HG03025 (cell line): ENCODE measurements around the gene PARP3.

Source experiments
- ATAC-seq: cut with Tn5 transposase; IDR thresholded peaks from one replicate; pipeline ENCODE4 v1.9.1; 2021; ENCODE audit warnings: mild to moderate bottlenecking, moderate library complexity; ENCODE audit not compliant: unreplicated experiment, low FRiP score

PARP3 gene

DNA sequence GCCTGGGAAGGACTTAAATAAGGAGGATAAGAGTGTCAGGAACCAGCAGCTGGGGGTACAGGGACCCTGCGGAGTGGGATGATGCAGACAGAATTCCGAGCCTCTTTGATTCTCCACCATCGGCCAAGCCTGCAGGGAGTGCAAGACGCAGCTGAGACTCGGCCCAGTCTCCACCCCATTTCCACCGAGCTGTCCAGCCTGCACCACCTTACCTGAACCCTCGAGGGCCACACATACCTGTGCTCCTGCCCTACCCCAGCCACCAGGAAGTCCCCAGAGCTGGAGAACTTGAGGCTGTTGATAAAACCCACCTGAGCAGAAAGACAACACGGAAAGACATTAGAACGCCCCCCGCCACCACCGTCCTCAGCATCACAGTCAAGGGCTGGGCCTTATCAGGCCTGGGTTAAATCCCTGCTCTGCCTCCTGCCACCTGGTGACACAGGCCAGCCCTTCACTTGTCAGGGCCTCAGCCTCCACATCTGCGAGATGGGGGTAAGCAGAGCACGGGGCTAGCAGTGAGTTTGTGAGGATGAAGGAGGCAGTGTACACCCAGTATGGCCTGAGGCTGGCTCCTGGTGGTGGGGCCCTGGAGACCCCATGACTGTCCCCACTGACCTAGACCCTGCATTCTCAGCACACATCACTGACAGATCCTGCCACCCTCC is 8.6 kb upstream of the PARP3 start:
- ATAC-seq, result no peak

DNA sequence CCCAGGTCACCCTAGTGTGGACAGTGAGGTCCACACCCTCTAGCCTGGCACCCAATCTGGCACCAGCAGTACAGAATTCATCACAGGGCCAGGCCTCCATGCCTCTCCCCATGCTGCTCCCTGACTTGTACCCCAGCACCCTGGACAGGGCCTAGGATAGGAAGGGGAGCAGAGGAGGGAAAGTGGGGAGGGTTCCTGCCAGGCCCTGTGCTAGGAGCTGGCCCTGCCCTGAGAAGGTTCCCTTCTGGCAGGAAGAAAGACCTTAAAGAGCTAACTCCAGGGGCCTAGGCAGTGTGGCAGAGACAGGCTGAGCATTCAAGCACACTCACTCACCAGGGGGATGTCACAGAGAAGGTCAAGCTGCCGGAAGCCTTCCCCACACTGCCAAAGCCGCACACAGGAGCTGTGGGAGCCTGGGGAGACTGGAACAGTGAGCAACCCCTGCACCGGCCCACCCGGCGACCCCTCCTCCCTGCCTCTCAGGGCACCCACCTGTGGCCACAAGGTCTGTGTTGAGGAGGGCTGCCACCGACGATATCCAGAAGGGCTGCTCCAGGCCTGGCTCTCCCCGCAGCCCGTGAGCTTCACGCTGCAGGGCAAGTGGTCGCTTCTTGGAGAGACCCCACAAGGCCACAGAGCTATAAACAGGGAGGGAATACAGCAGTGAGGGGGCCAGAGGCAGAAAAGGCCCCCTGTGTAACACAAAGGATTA is 7.9 kb upstream of the PARP3 start:
- ATAC-seq, result no peak

DNA sequence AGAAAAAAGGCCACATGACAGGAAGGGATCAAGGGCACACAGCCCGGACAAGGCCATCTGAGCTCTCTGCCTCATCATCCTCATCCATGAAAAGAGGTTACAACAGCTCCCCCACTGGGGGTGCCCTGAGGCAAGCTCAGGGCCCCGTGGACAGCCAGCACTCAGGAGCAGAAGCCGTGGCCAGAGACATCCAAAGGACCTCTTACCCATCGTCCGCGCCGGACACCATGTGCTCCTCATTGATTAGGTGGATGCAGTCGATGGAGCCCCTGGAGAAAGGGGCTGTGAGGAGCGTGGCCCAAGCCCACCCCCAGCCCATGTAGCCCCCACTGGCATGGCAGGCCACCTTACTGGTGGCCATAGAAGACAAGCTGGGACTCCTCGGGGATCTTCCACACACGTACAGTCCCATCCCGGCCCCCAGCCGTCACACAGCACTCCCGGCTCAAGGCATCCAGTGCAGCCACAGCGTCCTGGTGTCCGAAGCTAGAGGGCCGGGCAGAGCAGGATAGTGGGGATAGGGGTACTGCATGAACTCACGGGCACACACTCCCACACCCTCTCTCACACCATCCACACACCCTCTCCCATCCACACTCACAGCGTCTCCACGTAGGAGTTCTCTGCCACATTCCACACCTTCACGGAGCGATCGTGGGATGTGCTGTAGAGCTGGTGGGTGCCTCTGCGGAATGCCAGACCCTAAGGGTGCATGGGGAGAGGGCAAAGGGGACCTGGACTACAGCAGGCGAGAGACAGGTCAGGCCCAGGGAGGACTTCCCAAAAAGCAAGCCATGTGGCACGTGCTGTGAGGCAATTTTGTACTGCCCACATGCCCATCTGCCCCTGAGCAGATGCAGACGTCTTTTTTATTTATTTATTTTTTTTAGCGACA is 6.9 kb upstream of the PARP3 start:
- no peak for ATAC-seq

DNA sequence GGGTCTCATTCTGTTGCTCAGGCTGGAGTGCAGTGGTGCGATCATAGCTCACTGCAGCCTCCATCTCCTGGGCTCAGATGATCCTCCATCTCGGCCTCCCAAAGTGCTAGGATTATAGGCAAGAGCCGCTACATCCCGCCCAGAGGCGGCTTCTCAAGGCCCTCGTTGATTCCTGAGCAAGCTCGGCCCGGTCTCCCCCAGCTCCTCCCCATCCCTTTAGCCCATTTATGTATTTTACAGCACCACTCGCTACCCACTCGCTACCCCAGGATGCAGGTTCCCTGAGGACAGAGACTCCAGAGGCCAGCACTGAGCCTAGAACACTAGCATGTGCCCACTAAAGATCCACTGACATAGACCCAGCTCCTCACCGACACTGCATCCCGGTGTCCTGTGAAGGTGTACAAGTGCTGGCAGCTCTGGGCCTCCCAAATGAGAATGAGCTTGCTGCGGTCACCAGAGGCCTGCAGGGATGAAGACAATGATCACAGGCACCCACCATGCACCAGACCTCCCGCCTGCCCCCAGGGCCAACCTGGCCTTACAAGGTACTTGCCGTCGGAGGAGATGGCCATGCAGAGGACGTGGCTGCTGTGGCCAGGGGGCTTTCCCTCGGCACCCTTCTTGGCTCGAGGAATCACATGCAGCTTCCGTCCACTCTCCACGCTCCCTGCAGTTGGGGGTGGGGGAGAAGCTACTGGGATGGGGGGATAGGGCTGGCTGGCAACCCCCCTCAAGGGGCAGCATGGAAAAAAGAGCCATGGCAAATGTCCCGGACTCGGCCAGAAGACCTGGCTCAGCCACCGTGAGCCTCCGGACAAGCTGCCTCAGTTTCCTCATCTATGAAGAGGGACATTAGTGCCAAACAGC is 6.0 kb upstream of the PARP3 start:
- ATAC-seq, result no peak

DNA sequence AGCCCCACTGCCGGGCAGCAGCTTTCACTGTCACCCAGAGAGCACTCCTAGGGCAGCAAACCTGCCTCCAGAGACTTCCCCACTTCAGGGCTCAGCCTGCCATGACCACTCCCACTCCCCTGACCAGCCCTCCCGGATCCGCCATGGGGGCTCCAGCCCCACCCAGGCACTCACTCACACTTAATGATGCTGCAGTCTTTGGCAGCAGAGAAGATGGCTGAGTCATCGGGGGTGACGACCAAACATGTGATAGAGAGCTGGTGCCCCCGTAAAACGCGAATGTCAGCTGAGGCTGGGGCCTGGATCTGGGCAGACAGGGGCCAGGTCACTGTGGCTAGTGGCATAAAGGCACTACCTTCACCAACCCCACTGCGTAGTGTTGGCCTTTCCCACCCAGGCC is 5.1 kb upstream of the PARP3 start:
- ATAC-seq, result no peak

DNA sequence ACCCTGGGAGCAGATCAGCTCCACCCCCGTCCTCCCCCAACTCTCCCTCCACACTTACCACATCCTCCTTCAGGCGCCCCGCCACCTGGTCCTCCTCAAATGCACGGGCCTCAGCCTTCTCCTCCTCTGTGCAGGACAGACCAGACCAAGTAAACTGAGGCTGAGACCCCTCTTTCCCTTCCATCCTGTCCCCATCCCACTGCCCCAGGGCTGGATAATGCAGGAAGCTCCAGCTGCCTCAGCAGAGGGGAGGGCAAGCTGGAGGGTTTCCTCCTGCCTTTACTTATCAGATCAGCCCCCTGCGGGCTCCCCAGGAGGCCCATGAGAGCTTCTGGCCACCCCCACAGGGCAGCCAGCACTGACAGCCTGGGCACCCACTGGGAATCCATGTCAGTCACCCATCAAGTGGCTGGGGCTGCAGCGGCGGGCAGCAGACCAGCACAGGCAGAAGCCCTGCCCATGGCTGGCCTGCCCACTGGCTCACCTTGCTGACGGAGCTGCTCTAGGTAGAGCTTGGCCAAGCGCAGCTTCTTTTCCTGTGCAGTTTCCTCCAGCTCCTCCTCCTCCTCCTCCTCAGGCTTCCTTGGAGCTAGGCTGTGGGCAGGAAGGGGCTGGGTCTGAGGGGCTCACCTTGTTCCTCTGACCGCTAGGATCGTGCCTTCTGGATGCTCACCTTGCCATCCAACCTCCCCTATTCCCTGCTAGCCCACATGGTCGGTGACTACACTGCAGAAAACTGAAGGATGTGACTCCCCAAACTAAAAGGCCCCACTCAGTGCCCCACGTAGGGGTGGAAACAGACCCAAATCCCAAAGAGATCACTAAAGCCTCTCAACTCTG is 4.3 kb upstream of the PARP3 start:
- ATAC-seq, result no peak

DNA sequence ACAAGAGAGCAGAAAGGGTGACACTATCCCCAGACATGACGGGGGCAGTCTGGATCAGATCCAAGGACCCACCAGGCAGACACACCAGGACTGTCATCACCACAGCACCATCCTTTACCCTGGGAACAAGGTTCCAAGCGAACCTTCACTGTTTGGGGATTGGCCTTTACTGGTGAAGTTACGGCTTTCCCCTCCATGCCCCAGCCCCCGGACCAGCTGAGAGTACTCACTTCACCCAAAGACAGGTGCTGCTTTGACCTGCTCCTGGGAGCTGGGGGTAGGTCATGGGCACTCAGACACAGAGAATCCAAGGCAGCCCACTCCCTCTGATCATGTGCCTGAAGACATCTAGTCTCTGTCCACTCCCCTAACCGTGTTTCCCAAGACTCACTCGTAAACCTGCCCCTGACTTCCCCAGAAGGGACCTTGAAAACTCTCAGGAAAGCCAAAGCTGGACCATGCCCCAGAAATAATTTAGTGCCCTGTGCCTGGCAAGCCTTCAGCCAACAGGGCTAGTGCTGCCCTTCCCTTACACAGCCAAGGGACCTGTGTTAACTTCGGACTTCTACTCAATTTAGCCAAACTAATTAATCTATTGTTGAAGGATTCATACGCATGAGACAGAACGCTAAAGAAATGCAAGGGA is 3.3 kb upstream of the PARP3 start:
- ATAC-seq, result no peak

DNA sequence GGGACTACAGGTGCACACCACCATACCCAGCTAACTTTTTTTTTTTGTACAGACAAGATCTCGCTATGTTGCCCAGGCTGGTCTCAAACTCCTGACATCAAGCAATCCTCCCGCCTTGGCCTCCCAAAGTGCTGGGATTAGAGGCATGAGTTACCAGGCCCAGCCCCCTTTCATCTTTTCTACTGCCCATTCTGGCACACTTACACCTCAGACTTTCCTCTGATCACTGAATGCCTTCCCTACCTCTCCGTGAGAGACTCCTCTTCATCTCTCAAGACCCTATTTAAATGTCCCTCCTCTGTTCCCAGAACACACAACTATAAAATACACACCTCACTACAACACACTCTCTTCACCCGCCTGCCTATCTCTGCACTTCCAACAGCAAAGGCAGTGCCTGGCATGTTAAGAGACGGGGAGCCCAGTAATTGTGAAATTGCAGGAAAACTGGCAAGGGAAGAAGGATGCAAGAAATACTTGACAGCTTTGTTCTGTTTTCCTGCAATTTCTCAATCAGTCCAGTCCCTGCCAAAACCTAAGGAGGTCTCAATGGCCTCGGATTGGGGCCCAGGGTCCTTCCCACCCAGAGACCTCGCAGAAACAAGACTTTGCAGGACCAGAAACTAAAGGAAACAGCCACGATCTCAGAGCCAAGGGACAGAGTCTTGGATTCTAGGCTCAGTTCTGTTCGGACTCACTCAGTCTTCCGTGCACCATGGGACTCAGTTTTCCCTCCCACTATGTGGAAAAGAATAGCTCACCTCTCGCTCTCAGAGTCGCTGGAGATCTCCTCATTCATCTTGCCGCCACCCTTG is 1.3 kb upstream of the PARP3 start:
- ATAC-seq, result no peak

DNA sequence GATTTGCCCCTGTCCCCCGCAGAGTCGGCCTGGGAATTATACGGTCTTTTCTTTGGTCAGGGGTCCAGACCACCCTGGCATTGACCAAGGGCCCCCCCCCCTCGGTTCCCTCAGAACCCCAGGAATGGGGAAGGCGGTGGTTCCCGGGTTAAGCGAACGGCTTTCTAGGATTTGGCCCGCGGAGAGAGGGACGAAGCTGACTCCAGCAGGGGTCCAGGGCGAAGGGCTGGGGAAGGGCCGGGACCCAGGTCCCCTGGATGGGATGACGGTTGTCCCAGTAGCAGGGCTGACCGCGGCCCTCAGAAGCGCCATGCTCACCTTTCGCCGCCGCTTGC is 733 bp upstream of the PARP3 start:
- no peak for ATAC-seq

DNA sequence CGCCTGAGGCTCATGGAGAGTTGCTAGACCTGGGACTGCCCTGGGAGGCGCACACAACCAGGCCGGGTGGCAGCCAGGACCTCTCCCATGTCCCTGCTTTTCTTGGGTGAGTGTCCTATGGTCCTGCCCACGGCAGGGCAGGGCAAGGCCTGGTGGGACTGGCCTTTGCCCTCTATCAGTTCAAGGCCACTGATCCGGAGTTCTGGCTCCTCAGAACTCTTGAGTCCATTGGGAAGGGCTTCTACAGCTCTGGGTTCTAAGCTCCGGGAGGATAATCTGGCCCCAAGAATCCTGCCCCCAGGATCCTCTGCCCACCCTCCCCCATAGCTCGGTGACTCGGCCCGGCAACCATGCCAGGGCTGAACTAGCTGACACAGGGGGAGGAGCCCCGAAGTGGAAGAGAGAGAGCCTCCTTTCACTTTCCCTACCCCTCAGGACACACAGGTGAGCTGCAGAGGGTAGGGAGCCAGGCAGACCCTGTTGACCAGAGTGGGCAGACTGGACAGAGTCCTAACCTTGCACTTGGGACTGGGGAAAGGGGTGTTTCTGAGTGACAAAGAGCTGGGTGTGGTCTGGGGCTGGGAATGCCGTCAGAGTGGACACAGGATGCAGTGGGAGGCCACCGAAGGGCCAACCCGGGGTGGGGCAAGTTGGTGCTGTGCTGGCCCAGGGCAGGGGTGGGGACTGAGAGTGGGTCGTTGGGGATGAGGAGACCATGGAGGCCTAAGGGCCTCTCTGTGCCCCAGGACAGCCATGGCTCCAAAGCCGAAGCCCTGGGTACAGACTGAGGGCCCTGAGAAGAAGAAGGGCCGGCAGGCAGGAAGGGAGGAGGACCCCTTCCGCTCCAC is 664 bp downstream of the PARP3 start:
- no peak for ATAC-seq

DNA sequence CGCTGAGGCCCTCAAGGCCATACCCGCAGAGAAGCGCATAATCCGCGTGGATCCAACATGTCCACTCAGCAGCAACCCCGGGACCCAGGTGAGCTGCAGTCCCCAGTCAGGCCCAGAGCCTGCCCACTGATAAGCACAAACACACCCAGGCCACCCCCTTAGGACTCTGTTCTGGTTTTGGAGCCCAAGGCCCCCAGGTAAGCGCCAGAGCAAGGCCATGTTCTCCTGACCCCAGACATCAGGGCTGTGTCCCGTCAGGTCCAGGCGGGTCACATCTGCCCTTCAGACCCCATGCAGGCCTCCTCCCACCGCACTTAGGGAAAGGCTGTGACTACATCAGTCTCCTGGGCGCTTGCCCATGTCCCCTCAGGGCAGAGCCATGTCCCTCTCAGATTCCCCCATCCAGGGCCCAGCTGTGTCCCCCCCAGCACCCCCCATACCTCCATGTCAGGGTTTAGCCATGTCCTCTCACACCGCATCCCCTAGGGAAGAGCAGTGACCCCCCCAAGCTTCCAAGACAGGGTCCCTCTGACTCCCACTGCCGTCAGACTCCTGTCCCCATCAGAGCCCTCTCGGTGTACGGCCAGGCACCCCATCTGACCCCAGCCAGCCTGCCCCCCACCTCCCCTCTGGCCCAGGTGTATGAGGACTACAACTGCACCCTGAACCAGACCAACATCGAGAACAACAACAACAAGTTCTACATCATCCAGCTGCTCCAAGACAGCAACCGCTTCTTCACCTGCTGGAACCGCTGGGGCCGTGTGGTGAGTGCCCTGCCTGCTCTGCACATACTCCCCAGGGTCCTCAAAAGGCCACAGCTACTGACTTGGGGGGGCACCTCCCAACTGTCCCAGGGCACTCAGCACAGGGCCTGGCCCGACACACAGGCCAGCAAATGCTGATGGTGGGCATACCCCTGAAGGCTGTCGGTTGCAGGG is 1.6 kb downstream of the PARP3 start:
- no peak for ATAC-seq

DNA sequence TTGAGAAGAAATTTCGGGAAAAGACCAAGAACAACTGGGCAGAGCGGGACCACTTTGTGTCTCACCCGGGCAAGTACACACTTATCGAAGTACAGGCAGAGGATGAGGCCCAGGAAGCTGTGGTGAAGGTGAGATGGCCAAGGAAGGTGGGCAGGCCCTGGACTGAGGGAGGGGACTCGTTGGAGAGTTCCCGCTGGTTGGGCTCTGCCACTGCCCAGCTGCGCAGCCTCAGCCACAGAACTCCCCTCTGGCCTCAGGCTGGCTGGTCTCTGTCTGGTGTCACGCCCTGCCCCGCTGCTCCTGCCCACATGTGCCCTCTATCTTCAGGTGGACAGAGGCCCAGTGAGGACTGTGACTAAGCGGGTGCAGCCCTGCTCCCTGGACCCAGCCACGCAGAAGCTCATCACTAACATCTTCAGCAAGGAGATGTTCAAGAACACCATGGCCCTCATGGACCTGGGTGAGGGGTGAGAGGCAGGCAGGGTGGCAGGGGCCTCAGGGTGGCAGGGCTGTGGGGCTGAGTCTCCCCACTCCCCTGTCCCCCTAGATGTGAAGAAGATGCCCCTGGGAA is 2.4 kb downstream of the PARP3 start:
- no peak for ATAC-seq

DNA sequence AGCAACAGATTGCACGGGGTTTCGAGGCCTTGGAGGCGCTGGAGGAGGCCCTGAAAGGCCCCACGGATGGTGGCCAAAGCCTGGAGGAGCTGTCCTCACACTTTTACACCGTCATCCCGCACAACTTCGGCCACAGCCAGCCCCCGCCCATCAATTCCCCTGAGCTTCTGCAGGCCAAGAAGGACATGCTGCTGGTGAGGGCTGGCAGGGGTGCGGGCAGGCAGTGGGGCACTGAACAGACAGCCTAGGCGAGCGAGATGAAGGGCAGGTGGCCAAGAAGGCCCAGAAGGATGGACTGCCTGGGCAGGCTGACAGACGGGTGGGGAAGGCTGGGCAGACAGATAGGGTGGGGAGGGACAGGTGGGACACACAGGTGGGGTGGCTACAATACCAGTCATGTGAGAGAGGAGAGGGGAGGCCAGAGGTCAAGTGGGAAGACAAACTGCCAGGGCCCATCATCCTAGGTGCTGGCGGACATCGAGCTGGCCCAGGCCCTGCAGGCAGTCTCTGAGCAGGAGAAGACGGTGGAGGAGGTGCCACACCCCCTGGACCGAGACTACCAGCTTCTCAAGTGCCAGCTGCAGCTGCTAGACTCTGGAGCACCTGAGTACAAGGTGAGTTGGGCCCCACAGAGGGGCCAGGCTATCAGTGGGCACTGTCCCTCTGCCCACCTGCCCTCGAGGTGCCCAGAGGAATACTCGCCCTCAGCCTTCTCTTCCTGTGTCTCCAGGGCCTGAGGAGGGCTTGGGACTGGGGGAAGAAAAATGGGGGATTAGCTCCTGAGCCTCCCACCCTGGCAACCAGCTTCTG is 3.1 kb downstream of the PARP3 start:
- ATAC-seq, result no peak

DNA sequence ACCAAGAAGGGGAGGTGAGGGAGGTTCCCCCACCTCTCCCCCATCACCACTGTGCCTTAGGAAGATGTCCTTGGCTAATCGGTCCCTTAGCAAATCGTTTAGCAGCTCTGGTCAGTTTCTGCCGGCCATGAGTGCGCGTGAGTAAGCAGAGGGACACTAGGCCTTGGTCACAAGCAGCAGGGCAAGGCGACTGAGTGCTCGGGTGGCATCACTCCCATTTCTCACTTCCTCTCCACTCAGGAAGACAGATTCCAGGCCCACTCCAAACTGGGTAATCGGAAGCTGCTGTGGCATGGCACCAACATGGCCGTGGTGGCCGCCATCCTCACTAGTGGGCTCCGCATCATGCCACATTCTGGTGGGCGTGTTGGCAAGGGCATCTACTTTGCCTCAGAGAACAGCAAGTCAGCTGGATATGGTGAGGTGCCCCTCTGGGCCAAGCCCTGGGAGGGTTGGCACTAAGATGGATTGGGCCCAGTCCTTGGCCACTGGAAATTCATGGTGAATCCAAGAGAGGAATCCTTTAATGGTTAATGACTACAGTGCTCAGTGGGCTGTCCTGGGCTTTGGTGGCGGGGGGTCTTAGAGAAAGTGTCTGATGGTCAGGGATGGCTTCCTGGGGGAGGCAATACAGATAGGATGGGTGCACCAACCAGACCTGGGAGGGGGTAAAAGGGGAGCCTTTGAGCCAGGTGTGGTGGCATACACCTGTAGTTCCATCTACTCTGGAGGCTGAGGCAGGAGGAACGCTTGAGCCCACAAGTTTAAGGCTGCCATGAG is 4.0 kb downstream of the PARP3 start:
- ATAC-seq, result no peak

DNA sequence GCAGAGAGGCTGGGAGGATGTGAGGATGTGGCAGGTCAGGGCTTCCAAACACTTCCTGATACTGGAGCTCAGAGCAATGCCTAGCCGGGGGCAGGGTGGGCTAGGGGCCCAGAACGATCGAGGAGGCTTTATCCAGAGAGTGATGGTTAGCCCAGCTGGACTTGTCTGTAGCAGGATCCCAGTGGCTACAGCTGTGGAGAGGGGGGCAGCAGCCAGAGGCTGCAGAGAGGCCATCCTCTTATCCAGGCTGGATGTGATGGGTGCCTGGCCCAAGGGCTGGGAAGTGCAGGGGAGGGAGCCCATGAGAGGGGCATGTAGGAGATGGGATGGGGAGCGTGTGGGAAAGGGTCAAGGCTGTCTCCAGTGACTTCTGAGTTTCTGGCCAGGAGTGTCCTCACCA is 4.6 kb downstream of the PARP3 start:
- no peak for ATAC-seq
